NOMO-1 (cell line): Measurements from ENCODE around the gene TFB2M.
A peak's percentile ranks its signal among the peaks of the same experiment; 100 is the strongest.

Experiments
- DNase-seq, 2 experiments: peaks; one replicate each; lab custom pipeline; 2025; ENCODE audit not compliant: unreplicated experiment in 2 of 2; lab: John Stamatoyannopoulos, UW

The TFB2M gene

DNA sequence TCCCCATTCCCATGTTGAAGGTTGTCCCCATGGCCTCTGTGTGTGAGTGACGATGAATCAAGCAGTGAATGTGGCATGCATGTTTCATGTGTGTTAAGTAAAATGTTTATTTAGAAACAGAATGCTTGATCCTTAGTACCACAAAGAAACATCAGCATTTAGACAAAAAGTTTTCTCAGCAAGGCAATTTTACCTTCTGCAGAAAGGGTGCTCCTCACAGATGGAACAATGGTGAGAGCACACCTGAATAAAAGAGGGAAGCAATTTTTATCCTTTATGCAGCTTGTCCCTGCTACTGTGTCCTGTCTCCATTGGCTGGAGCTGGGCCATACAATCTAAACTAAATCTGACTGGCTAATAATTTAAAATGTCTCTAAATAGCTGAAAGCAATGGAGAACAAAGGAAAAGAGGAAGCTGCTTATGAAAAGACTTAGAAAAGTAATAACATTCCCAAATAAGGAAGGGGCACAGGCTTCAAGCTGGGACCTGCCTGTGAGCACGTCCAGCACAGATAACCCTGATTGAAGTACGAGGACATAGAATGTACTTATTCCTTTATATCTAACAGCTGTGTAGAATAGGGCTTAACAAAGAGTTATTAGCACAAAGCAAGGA is 50.6 kb downstream of the TFB2M start:
- DNase-seq: no peak

DNA sequence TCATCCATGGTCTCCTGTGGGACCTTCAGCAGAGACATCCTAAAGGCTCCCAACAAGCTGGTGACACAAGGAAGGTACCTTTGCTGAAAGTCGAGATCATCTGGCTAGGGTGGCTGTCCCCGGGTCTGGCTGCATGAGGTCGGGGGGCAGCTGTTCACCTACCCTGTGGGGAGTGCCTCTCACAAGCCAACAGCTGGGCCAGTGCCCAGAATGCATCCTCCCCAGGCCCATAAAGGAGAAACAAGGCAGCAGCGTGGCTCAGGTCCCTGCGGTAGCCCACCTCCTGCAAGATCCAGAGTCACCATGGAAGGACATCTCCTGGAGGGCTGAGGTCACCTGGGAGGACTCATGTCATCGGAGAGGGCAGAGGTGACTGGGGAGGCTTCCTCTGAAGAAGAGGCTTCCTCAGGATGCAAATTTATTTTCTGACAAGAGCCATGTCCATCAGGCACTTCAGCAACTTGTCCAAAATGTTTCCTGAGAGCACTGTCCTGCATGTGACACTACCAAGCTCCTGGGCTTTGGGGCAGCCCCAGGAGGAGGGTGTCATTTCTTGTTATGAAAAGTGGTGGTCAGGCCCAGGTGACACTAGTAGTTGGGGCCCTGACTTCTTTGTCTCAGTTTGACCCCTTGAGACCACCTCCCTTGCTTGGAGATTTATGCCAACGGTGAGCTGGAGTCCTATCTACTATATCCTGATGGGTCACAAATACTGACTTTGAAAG is 52.3 kb downstream of the TFB2M start:
- DNase-seq: no peak

DNA sequence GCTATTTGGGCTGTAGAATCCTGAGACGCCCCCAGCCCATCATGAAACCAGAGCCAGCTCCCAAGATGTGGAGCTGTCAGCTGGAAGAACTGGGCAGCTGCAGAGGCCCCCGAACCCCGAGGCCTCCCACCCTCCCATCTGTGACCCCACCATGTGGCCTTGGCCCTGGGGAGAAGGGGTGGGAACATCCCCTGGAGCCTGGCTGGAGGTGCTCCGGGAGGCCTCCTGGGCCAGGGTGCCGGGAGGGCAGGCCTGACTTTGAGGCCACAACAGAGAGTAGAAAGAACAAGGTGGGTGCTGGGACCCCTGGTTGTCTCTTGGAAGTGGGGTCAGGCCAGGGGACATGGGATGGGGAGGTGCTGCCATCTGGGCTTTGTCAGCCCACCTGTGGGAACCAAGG is 53.0 kb downstream of the TFB2M start:
- no peak for DNase-seq

DNA sequence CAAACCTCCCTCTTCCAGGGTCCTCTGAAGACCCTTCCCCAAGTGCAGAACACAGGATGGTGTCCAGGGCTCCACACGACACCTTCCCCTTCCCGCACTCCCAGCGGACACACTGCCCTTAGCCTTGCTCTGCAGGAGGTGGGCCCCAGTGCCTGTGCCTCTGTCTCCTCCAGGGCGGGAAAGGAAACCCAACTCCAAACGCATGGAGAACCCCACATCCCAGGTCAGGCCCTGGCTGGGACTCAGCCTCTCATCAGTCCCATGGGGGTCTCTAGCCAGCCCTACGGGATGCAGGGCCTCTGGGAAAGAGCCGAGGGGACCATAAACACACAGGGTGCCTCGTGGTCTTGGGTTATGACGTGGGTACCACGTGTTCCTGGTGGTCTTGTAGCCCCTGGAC is 53.4 kb downstream of the TFB2M start:
- no peak for DNase-seq

DNA sequence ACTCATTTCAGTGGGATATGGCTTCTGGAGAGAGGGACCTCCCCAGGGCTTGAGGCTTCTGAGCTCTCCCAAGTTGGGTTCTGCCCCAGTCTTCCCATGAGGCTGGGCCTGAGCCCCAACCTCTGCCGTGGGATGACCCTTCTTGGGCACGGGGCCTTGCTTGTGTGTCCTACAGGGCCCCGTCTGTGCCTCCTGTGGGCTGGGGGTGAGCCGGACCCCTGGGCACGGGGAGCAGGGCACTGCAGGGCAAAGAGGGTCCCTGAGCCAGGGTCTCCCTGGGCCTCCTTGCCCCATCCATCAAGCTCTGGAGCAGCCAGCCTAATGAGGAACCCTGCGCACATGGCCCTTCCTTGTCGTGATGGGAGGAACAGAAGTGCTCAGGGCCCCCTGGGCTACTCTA is 53.8 kb downstream of the TFB2M start:
- no peak for DNase-seq

DNA sequence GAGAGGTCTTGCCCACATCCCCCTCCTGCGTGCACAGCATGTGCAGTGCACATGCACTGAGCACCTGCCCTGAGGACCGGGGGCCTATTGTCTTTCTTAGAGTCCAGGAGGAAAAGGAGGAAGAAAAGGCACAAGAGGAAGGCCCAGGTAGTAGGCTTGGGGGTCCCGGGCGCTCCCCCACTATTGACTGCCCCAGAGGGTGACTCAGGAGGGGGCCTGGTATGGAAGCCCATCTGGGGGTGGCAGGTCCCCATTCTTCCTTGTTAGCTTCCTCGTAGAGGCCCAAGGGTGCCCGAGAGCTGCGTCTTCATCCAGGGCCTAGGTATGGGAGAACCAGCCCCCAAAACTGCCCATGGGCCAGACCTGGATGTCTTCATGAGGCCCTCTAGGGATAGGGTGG is 54.9 kb downstream of the TFB2M start:
- no peak for DNase-seq

DNA sequence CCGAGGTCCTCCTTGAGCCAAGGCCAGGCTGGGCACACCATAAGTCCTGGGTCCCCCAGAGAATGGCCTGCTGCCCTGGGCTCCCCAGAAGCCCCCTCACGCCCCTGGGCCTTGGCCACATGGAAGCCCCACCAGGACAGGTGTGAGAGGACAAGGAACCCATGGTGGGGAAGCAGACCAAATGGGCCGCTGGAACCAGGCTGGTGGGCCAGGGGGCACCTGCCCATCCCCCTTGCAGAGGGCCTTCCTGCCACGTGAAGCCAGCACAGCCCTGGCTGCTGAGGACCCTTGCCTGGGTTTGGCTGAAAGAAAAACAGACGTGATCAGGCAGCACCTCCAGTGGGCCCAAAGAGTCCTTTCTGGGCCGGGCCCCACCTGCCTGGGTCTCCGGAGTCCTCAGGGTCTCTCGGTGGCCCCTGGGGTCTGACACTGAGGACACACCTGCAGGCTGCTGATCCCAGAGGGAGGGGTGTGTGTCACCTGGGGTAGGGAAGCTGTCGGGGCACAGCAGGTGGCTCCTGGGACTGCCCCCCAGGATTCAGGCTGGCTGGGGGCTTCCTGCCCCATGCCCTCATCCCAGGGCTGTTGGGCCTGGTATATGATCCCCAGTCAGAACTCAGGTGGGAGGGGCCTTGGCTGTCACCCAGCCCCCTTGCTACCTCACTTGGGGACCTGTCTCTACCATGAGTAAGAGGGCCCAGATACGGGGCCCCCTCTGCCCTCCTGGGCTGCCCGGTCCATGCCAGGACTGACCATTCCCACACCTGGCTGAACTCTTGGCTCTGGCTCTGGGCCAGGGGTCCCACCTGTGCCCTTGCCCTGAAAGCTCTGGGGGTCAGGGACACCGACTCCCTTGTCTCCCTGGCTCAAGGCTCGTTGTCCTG is 55.7 kb downstream of the TFB2M start:
- no peak for DNase-seq

DNA sequence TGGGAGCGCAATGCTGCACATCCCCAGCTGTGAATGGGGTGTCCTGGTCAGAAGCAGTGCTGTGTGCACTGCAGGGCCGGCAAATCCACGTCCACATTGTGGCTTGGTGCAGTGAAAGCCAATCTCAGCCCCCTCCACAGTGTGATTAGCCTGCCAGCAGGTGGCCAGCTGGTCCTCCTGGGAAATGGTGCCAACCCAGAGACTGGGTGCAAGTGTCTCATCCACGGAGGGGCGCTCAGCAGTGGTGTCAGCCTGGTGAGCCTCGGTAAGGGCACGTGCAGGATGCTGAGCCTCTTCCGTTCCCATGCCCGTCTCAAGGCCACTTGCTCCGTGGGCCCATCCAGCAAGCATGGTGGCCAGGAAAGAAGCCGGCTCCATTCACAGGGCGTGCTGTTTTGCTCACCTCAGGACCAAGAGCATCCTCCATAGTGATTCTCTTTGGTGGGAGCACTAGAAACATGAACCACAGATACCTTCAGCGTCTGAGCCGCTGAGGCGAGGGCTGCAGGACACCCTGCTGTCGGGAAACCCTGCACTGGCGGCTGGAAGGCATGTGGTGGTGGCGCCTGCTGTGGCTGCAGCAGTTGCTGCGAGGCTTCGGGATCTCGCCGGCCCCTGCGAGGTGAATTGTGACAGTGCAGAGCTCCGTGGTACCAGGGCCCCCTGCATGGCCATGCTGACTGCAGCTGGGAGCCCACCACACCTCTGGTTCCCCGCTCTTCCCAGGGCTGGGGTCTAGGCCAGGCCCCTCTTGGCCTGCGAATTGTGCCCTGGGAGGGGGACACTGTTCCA is 57.0 kb downstream of the TFB2M start:
- DNase-seq: no peak

DNA sequence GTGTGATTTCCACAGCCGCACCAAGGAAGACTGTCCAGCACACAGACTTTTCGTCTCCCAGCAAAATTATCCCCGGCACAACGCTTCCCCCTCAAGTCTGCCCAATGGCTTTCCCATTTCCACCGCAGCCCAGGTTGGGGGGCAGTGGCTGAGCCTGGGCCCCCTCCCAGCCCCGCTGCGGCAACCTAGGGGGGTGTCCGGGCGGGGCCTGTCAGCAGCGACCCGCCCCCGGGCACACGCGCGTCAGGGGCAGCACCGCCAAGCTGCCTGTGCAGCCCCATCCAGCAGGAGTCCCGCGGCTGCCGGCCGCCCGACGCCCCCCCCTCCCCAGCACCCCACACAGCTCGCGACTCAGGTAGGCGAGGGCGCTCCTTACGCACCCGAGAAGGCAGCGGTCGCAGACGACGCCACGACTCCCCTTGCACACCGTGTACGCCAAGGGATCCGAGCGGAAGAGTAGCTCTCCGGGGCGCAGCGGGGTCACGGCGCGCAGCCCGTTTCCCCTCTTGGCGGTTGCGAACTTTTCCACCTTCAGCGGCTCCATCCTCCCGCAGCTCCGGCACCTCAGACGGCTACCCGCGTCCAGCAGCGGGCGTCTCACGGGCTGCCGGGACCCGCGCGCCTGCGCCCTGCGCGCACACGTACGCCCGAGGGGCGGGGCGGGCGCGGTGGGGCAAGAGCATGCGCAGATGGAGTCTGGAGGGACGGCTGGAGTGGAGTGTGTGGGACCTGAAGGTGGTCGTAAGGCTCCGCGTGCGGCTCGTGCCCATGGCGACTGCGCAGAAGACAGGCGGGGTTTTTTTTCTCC is 59.2 kb downstream of the TFB2M start, which contains the start of gene SMYD3:
TSS of gene SMYD3 (minus strand) at position 606 of the 808 bp plus-strand sequence.
- DNase-seq: peak; percentile 62 to 72

DNA sequence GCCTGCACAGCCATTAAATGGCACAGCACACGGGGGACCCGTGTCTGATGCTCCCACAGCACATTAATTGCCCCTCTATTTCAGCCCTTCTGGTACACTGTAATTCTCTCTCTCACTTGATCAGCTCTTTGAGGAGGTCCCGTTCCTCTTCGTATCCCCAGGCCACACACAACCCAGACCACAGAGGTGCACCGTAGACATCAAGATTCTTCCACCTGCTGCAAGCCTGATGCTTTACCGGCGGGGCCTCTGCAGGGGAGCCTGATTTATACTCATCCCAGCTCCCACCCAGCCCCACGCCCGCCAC is 59.7 kb downstream of the TFB2M start:
- no peak for DNase-seq

DNA sequence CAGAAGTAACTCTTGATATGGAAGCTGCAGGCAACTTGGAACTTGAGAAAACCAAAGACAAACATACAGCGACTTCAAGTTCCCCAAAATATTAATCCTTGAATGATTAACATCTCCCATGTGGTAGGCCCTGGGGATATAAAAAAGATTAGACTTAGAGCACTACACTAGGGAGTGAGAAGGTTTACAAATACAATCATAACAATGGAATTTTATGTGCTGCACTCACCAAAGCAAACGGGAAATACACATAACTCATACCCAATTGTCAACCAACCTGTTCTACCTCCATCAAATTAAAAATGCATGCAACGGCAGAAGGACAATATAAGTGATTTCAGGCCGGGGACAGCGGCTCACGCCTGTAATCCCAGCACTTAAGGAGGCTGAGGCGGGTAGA is 62.7 kb downstream of the TFB2M start:
- DNase-seq: no peak

DNA sequence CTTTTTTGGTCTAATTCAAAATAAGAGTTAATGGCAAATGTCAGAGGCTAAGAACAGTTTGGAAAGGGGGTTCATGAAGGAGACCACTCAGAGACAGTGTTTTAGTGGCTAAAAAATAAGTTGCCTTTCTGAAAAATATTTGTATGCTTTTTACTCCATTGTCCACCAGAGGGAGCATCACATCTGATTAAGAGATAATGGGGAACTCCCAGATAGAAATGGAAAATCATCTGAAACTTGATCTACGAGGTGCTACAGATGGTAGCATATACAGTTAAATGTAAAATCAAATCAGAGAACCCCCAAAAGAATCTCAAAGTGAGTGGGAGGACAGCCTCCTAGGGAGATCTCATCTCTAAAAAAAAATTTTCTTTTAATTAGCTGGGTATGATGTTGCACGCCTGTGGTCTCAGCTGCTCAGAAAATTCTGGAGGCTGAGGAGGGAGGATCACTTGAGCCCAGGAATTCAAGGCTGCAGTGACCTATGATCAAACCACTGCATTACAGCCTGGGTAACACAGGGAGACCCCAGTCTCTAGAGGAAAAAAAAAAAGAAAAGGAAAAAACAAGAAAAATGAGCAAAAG is 68.6 kb downstream of the TFB2M start:
- peak in 1 of 2 experiments; percentile 71 for DNase-seq

DNA sequence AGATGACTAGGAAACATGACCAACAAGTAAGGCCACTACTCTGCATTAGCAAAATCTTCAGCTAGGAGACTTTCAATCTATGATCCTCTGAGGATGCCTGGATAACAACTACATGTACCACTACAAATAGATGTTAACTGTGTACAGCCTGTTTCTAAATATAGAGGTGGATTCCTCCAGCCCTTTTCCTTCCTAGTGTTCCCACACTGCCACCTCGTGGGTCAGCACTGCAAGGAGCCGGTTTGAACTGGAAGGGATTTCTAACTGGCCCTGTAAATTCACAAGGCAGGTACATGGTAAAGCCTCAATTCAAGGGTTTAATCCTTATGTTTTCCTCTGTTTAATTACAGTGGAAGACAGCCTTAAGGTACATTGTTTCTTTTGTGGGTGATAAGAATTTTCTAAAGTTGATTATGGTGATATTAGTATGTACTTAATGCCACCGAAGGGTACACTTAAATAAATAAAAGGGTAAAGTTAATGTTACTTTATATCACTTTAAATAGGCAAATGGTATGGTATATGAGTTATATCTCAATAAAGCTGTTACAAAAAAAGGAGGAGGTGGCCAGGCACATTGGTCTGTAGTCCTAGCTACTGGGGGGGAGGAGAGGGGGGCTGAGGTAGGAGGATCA is 73.3 kb downstream of the TFB2M start:
- peak; percentile 15 to 33 for DNase-seq

DNA sequence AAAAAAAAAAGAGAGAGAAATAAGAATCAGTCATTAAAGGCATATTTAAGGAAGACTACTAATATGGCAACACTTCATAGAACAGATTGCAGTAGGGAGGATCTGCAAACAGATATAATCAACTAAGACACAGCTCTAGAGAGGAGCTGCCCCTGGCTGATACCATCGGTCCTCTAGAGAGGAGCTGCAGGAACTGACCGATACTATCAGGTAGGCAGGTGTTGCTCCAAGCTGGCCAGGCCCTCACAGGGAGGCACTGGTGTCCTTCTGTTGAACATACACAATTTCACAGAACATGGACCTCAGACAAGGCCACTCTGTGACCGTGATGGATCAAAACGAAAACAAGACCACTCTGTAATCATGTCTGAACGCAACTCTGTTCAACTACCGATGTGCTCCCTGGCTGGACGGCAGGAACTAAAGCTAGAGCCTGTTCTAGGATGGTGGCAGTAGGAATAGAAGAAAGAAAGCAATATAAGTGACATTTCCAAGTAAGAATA is 74.5 kb downstream of the TFB2M start:
- DNase-seq: no peak
